GM06990 (cell line): ENCODE results near the gene IFT80.

ENCODE experiments used
- DNase-seq: peaks from one replicate; pipeline ENCODE4 v3.0.0-alpha.2; 2011; ENCODE audit not compliant: insufficient read length; ENCODE audit errors: extremely low read depth
- H3K27me3 ChIP-seq: replicated peaks from 2 replicates; pipeline ENCODE4 v1.6.0; 2011; ENCODE audit warnings: low read length; ENCODE audit not compliant: control insufficient read depth, insufficient read depth
- H3K36me3 ChIP-seq: 2 replicates; pipeline ENCODE4 v1.5.1; 2011; ENCODE audit warnings: low read length; ENCODE audit not compliant: control insufficient read depth, insufficient read depth
- H3K4me3 ChIP-seq: replicated peaks from 2 replicates; pipeline ENCODE4 v1.5.1; 2011; ENCODE audit warnings: low read depth, mild to moderate bottlenecking, control low read depth, low read length
- TF ChIP-seq, protein P1 (sequence below): IDR thresholded peaks from 2 replicates; pipeline ENCODE4 v1.5.1; 2011; ENCODE audit warnings: low read length, control low read depth, mild to moderate bottlenecking, inconsistent platforms; ENCODE audit not compliant: insufficient read depth, poor library complexity, severe bottlenecking

IFT80 gene

DNA sequence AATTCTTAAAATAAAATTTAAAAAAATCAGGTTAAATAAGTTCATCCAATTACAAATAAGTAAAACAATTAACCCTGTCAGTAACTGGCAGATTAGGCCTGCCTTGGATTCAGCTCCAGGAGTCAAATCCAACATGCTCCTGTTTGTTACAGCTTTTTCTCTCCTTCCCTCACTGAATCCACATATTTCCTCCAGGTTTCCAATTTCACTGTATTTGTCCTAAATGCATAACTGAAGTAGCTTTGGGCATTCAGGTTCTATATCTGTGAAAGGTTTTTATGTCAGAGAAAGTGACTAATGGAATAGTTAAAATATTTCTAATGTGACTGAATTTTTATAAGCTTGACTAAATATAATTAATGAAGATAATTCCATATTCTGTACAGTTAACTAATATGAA lies 79.7 kb downstream of the IFT80 start:
- TF ChIP-seq, protein P1, sequence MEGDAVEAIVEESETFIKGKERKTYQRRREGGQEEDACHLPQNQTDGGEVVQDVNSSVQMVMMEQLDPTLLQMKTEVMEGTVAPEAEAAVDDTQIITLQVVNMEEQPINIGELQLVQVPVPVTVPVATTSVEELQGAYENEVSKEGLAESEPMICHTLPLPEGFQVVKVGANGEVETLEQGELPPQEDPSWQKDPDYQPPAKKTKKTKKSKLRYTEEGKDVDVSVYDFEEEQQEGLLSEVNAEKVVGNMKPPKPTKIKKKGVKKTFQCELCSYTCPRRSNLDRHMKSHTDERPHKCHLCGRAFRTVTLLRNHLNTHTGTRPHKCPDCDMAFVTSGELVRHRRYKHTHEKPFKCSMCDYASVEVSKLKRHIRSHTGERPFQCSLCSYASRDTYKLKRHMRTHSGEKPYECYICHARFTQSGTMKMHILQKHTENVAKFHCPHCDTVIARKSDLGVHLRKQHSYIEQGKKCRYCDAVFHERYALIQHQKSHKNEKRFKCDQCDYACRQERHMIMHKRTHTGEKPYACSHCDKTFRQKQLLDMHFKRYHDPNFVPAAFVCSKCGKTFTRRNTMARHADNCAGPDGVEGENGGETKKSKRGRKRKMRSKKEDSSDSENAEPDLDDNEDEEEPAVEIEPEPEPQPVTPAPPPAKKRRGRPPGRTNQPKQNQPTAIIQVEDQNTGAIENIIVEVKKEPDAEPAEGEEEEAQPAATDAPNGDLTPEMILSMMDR = no peak
- no peak for DNase-seq
- Histone ChIP-seq H3K27me3 (no peaks in the 10 kb centered on the region), H3K36me3 (no peaks in the 10 kb centered on the region), H3K4me3 (no peak overlapping the region)

DNA sequence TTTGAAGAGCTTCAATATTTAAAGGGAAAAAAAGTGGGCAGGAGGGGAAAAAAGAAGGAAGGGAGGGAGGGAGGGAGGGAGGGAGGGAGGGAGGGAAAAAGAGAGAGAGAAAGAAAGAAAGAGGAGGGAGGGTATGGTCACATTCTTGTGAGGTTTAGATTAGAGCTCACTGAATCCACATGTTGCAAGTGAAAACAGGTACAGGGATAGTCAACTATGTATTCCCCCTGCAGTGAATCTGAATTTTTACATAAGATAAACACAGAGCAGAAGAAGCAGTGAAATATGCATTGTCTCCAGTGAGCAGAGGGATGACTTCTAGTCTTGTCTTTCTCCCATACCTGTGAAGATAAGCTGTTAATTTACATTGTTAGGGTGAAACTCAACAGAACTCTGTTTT lies 84.0 kb downstream of the IFT80 start:
- Histone ChIP-seq H3K36me3 (no peaks in the 10 kb centered on the region), H3K4me3 (no peak overlapping the region), H3K27me3 (no peaks in the 10 kb centered on the region)
- no peak for DNase-seq
- TF ChIP-seq, protein P1 = no peak

DNA sequence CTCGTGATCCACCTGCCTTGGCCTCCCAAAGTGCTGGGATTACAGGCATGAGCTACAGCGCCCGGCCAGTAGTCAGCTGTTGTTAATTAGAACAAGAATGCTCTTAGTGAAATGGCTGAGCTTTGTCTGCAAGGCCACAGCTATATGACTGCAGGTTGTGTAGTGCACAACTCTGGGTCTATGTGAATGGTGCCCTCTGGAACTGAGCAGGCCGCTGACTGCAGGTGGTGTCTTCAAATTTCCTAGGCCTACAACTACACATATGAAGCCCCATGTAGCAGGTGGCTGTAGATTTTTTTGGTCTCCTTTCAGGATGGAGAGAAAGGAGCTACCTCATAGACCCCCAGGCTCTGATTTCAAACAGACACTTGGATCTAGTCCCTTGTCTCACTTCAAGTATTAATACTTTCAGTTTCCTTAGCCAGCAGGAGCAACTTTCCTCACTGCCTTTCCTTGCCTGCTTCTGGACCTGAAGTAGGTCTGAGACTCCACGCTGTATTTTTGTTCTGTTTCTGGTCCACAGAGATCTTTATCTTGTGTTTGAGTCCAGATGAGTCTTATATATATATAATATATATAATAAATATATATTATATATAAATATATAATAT lies 86.9 kb downstream of the IFT80 start:
- no peaks in the 10 kb centered on the region for H3K27me3 ChIP-seq
- H3K4me3 ChIP-seq = no peak overlapping the region
- DNase-seq = no peak
- H3K36me3 ChIP-seq = no peaks in the 10 kb centered on the region; the same call in 1 of the 2 replicates
- TF ChIP-seq, protein P1 = no peak

DNA sequence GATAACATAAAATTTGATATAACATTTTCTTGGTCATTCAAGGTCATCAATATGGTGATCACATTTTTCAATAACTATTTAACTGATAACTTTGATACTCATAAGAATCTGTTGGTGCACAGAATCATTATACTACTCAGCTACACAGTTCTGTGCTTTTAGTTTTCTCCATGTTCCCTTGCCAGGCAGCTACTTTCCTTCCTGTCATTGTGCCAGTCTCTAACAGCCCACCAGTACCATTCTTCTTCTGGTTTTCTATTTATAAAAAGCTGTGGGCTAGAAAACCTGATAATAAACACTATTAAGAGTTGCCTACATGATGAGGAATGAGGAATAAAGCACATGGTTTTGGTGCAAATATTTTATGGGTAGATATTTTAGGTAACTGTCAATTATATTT lies 96.2 kb downstream of the IFT80 start:
- Histone ChIP-seq H3K4me3 (no peak overlapping the region), H3K27me3 (no peaks in the 10 kb centered on the region), H3K36me3 (no peaks in the 10 kb centered on the region; the same call in 1 of the 2 replicates)
- TF ChIP-seq, protein P1 = no peak
- no peak for DNase-seq

DNA sequence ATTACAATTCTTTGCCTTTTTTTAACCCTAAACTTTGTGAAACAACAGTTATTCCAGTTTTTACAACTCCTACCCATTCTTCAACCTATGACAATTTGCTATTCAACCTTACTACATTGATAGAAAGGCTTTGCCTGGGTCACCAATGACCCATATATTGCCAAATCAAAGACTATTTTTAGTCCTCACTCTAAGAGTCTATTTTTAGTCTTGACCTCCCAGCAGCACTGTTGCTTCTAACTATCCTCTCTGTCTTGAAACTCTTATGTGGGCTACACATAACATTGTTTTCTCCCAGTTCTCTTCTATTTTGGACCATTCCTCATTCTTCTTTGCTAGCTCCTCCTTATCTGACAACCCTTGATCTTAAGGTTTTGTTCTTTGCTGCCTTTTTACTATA lies 102.4 kb downstream of the IFT80 start:
- TF ChIP-seq, protein P1 = no peak
- no peaks in the 10 kb centered on the region for H3K36me3 ChIP-seq
- no peaks in the 10 kb centered on the region for H3K27me3 ChIP-seq
- no peak for DNase-seq
- no peak overlapping the region for H3K4me3 ChIP-seq

DNA sequence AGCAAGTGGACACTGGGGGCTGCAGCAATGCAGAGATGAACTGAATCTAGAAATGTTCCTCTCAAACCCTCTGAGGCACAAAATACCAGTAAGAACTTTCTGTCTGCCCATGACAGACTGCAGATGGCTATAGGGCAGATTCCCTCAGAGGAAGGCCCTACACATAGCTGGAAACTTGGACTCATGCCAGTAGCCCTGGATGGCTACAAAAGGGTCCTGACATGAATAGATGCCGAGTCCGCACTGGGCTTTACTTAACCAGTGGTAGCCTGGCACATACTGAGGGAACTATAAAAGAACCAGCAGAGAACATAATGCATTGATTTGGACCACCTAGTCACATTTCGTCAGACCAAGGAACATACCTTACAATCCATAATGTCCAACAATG lies 107.1 kb downstream of the IFT80 start:
- Histone ChIP-seq H3K27me3 (no peaks in the 10 kb centered on the region), H3K36me3 (no peaks in the 10 kb centered on the region), H3K4me3 (no peak overlapping the region)
- TF ChIP-seq, protein P1 = no peak
- DNase-seq = no peak
